ENCODE data around the gene RAB27B.

The RAB27B gene

DNA sequence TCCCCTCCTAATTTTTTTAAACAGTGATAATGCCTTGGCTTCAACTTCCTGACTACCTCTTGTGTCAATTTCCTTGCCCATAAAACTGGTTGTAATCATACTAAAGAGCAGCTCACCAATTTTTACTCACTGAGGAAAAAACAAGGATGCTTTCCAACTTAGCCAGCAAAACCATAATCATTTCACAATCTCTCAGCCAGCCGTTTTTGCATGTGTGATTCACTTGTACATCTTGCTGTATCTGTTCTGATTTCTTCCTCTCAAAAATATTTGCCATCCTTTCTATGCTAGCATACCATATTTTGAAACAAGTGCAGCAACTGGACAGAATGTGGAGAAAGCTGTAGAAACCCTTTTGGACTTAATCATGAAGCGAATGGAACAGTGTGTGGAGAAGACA, 60.7 kb downstream of the RAB27B start:
- Histone ChIP-seq H3K36me3 (replicated peaks) (no peaks in the 10 kb centered on the region), H3K27ac (no peak overlapping the region), H3K27me3 (replicated peaks) (no peaks in the 10 kb centered on the region), H3K4me3 (ENCODE audit: low read depth, low read length) (no peak overlapping the region)
- DNase-seq = peak; percentile 56
- in situ Hi-C loops (cut with HindIII; ENCODE audit: low pct_ligation_motif_present, low sequenced_read_pairs) = no loop called here
- TF ChIP-seq, protein P1, sequence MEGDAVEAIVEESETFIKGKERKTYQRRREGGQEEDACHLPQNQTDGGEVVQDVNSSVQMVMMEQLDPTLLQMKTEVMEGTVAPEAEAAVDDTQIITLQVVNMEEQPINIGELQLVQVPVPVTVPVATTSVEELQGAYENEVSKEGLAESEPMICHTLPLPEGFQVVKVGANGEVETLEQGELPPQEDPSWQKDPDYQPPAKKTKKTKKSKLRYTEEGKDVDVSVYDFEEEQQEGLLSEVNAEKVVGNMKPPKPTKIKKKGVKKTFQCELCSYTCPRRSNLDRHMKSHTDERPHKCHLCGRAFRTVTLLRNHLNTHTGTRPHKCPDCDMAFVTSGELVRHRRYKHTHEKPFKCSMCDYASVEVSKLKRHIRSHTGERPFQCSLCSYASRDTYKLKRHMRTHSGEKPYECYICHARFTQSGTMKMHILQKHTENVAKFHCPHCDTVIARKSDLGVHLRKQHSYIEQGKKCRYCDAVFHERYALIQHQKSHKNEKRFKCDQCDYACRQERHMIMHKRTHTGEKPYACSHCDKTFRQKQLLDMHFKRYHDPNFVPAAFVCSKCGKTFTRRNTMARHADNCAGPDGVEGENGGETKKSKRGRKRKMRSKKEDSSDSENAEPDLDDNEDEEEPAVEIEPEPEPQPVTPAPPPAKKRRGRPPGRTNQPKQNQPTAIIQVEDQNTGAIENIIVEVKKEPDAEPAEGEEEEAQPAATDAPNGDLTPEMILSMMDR (IDR thresholded peaks at IDR 0.05; ENCODE audit: low read depth, low read length, missing control alignments) = no peak

DNA sequence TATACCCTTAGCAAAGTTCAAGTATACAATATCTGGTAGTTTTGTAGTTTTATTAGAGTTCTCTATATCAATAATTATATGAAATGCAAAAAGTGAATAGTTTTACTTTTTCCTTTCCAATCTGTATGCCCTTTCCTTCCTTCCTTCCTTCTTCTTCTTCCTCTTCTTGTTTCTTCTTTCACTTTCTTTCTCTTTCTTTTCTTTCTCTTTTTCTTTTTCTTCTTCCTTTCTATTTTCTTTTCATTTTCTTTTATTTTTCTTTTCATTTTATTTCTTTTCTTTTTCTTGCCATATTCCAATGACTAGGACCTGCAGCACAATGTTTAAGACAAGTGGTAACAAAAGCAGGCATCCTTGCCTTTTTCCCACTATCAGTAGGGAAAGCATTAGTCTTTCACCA, 71.2 kb downstream of the RAB27B start:
- in situ Hi-C loops (cut with HindIII; ENCODE audit: low pct_ligation_motif_present, low sequenced_read_pairs) = no loop called here
- DNase-seq = no peak
- no peaks in the 10 kb centered on the region for H3K27me3 ChIP-seq (replicated peaks)
- TF ChIP-seq, protein P1 (IDR thresholded peaks at IDR 0.05; ENCODE audit: low read depth, low read length, missing control alignments) = no peak
- H3K27ac ChIP-seq = no peak overlapping the region
- H3K36me3 ChIP-seq (replicated peaks) = no peaks in the 10 kb centered on the region
- no peak overlapping the region for H3K4me3 ChIP-seq (ENCODE audit: low read depth, low read length)

DNA sequence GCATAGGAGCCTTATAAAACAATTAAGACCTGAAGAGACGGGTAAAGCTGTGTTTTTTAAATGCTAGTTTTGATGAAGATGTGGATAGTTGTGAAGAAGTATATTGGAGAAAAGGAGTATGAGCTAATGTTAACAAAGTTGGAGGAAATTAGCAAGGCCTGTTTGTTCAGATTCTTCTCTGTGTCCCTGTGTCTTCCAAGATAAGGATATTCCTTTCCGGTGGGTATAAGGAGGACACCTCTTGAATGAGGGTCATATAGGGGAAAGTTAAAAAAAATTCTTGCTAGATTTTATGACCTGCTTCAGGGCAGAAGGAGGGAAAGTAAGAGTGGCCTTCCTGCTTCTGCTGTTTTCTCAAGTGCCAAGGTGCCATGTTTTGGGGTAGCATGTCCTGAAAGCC, 72.0 kb downstream of the RAB27B start:
- Histone ChIP-seq H3K27ac (no peak overlapping the region), H3K36me3 (replicated peaks) (no peaks in the 10 kb centered on the region), H3K4me3 (ENCODE audit: low read depth, low read length) (no peak overlapping the region), H3K27me3 (replicated peaks) (no peaks in the 10 kb centered on the region)
- in situ Hi-C loops (cut with HindIII; ENCODE audit: low pct_ligation_motif_present, low sequenced_read_pairs) = no loop called here
- TF ChIP-seq, protein P1 (IDR thresholded peaks at IDR 0.05; ENCODE audit: low read depth, low read length, missing control alignments) = no peak
- no peak for DNase-seq

DNA sequence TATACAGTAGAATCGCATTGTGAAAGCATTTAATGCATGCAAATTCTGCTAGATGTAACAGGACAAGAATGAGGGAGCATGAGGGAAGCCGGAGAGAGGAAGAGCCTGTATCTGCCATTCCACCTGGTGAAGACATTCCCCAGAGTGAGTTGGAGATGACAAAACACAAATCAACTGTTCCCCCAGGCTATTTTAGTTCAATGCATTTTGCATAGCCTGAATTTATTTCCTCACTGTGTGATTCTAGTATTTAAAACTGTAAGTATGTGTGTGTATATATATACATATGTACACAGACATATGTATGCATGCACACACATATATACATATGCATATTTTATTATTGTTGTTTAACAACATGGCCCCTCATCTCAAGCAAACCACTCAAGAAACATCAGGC, 76.3 kb downstream of the RAB27B start:
- DNase-seq = no peak
- no peak overlapping the region for H3K4me3 ChIP-seq (ENCODE audit: low read depth, low read length)
- no peaks in the 10 kb centered on the region for H3K27me3 ChIP-seq (replicated peaks)
- no peaks in the 10 kb centered on the region for H3K36me3 ChIP-seq (replicated peaks)
- no peak overlapping the region for H3K27ac ChIP-seq
- in situ Hi-C loops (cut with HindIII; ENCODE audit: low pct_ligation_motif_present, low sequenced_read_pairs) = no loop called here
- TF ChIP-seq, protein P1 (IDR thresholded peaks at IDR 0.05; ENCODE audit: low read depth, low read length, missing control alignments) = no peak

DNA sequence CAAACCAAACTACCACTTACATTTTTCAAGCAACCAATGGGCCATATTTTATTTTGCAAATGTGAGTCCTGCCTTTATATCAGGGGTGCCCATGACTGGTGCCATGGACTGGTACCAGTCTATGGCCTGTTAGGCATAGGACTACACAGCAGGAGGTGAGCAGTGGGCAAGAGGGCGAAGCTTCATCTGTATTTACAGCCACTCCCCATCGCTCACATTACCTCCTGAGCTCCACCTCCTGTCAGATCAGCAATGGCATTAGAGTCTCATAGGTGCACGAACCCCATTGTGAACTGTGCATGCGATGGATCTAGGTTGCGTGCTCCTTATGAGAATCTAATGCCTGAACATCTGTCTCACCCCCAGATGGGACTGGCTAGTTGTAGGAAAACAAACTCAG, 77.4 kb downstream of the RAB27B start:
- H3K27ac ChIP-seq = no peak overlapping the region

More for the DNA sequence above, 77.4 kb downstream of the RAB27B start:
- Histone ChIP-seq H3K4me3 (ENCODE audit: low read depth, low read length) (no peak overlapping the region), H3K36me3 (replicated peaks) (no peaks in the 10 kb centered on the region), H3K27me3 (replicated peaks) (no peaks in the 10 kb centered on the region)
- TF ChIP-seq, protein P1 (IDR thresholded peaks at IDR 0.05; ENCODE audit: low read depth, low read length, missing control alignments) = no peak
- DNase-seq = no peak
- in situ Hi-C loops (cut with HindIII; ENCODE audit: low pct_ligation_motif_present, low sequenced_read_pairs) = no loop called here
